Type B pancreatic cell (in vitro differentiated cells): ENCODE results near the gene CDH15. TPM values are rescaled to one million over a fixed set of nuclear protein-coding genes. Genes with fewer than 3 reads are reported as not detected.

Experiments used
- DNase-seq: peaks from one replicate; pipeline ENCODE4 v3.0.0; 2021; ENCODE audit warnings: mixed read lengths; ENCODE audit not compliant: unreplicated experiment; ENCODE audit errors: extremely low spot score
- H3K27ac Mint-ChIP-seq: 2 replicates; pipeline ENCODE4 v1.8.0; 2021; ENCODE audit warnings: mild to moderate bottlenecking, mixed read lengths
- H3K27me3 Mint-ChIP-seq: 2 replicates; pipeline ENCODE4 v1.8.0; 2021; ENCODE audit warnings: mixed read lengths
- H3K36me3 Mint-ChIP-seq: 2 replicates; pipeline ENCODE4 v1.8.0; 2021; ENCODE audit warnings: mixed read lengths
- H3K4me1 Mint-ChIP-seq: one replicate; pipeline ENCODE4 v1.8.0; 2021; ENCODE audit warnings: mixed read lengths; ENCODE audit not compliant: unreplicated experiment
- H3K4me3 Mint-ChIP-seq: 2 replicates; pipeline ENCODE4 v1.8.0; 2021; ENCODE audit warnings: mild to moderate bottlenecking, mixed read lengths
- H3K9me3 Mint-ChIP-seq: 2 replicates; pipeline ENCODE4 v1.8.0; 2021; ENCODE audit warnings: mixed read lengths
- CTCF ChIP-seq: fragments of 200-600 bp; sonication (generic); conservative IDR thresholded peaks from 2 replicates; pipeline ENCODE4 v1.5.0; 2021; ENCODE audit warnings: antibody characterized with exemption, mild to moderate bottlenecking
- total RNA-seq: library from RNA; stranded (reverse); gene quantifications from 2 replicates; pipeline ENCODE4 v1.2.1, GENCODE V29; 2021; ENCODE audit warnings: low replicate concordance

Gene CDH15
- total RNA-seq, 1 donor from 2014 or later: 5.0 TPM

DNA sequence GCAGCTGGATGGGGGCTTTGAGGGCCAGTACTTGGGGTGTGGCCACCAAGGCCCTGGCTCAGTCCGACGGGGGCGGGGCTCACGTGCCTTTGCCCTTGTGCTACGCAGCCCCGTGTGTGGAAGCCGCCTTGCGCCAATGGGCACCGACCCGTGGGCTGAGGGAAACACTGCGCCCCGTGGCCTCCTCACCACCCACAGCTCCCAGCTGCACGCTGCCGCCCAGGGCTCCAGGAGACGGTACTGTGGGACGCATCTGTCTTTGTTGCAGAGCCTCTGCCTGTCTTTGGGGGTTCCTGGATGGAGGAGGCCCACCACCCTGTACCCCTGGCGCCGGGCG lies 7.6 kb downstream of the CDH15 start:
- Mint-ChIP-seq H3K36me3 (no peaks in the 10 kb centered on the region), H3K27ac (no peak overlapping the region), H3K4me3 (no peak overlapping the region), H3K9me3 (no peaks in the 10 kb centered on the region), H3K4me1 (no peaks in the 10 kb centered on the region), H3K27me3 (peaks cover 3% of the 10 kb centered on the region)
- DNase-seq: no peak
- TF ChIP-seq CTCF: no peak

DNA sequence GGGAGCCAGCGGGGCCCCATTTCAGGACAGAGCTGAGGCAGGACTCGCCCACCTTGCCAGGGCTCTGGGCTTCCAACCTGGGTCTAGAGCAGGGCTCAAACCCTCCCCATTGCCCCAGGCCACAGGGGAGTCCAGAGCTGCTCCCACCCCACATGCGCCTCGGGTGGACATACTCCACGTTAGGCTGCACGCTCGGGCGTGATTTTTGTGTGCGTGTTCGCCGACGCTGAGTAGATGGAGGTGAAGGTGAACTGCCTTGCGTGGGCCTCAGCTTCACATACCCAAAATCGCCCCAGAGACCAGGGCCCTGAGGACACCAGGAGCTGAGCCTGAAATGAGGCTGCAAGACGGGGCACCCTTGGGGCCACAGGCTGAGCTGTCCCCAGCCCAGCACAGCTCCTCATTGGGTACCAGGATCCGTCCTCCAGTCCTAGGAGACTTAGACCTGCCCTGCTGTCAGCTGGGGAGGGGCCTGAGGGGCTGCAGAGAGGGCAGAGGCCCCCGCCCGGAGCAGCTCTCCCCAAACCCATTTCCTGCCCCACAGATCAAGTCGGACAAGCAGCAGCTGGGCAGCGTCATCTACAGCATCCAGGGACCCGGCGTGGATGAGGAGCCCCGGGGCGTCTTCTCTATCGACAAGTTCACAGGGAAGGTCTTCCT lies 8.2 kb downstream of the CDH15 start:
- Mint-ChIP-seq H3K4me3 (no peak overlapping the region), H3K36me3 (no peaks in the 10 kb centered on the region), H3K27me3 (peaks cover 6% of the 10 kb centered on the region), H3K27ac (no peak overlapping the region), H3K9me3 (no peaks in the 10 kb centered on the region), H3K4me1 (no peaks in the 10 kb centered on the region)
- no peak for TF ChIP-seq CTCF
- no peak for DNase-seq

DNA sequence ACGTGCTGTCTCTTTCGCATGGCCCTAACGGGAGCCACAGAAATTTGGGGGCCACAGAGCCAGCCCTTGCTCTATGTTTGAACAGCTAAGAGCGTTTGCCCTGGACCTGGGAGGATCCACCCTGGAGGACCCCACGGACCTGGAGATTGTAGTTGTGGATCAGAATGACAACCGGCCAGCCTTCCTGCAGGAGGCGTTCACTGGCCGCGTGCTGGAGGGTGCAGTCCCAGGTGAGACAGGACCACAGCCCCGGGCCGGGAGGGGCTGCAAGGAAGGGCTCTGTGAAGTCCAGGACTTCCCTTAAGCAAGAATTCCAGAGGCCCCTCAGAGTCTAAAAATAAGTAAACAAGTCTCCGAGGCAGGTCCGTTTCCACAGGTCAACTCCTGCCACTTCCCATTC lies 11.9 kb downstream of the CDH15 start:
- Mint-ChIP-seq H3K9me3 (no peaks in the 10 kb centered on the region), H3K4me3 (no peak overlapping the region), H3K36me3 (no peaks in the 10 kb centered on the region), H3K4me1 (no peaks in the 10 kb centered on the region), H3K27ac (no peak overlapping the region), H3K27me3 (peaks cover 9% of the 10 kb centered on the region)
- no peak for DNase-seq
- no peak for TF ChIP-seq CTCF

GRCh38 chr16:89183975-89184676 lies 12.6 kb downstream of the CDH15 start:
- DNase-seq: no peak
- Mint-ChIP-seq H3K9me3 (no peaks in the 10 kb centered on the region), H3K4me1 (no peaks in the 10 kb centered on the region), H3K27ac (no peak overlapping the region), H3K27me3 (peaks cover 9% of the 10 kb centered on the region), H3K36me3 (no peaks in the 10 kb centered on the region), H3K4me3 (no peak overlapping the region)
- no peak for TF ChIP-seq CTCF

DNA sequence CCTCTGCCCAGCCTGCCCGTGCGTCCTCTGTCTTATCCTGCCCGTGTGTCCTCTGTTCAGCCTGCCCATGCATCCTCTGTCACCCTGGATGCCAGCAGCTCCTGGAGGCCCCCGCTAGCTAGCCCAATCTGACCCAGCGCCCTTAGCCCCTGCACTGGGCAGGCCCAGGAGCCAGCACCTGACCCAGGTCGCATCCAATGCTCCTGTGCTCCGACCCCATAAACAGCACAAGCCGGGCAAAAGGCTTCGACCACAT lies 13.1 kb downstream of the CDH15 start:
- no peak for DNase-seq
- peaks cover 12% of the 10 kb centered on the region for H3K27me3 Mint-ChIP-seq
- H3K36me3 Mint-ChIP-seq: no peaks in the 10 kb centered on the region
- H3K4me3 Mint-ChIP-seq: no peak overlapping the region
- no peaks in the 10 kb centered on the region for H3K4me1 Mint-ChIP-seq
- H3K27ac Mint-ChIP-seq: no peak overlapping the region
- no peak for TF ChIP-seq CTCF
- H3K9me3 Mint-ChIP-seq: no peaks in the 10 kb centered on the region
